Endothelial cell (in vitro differentiated cells): ENCODE results near the gene SH3RF2. TPM values are rescaled to one million over a fixed set of nuclear protein-coding genes. Genes with fewer than 3 reads are reported as not detected.

Experiments used
- DNase-seq: peaks from one replicate; pipeline ENCODE4 v3.0.0; 2021; ENCODE audit warnings: low spot score
- H3K27ac Mint-ChIP-seq: one replicate; pipeline ENCODE4 v1.8.0; 2021; ENCODE audit warnings: mixed read lengths, inconsistent platforms; ENCODE audit not compliant: unreplicated experiment
- H3K27me3 Mint-ChIP-seq: one replicate; pipeline ENCODE4 v1.8.0; 2021; ENCODE audit warnings: mild to moderate bottlenecking, moderate library complexity, mixed read lengths, inconsistent platforms; ENCODE audit not compliant: unreplicated experiment
- H3K36me3 Mint-ChIP-seq: one replicate; pipeline ENCODE4 v1.8.0; 2021; ENCODE audit warnings: mild to moderate bottlenecking, low read depth, mixed read lengths, inconsistent platforms; ENCODE audit not compliant: unreplicated experiment
- H3K4me1 Mint-ChIP-seq: one replicate; pipeline ENCODE4 v1.8.0; 2021; ENCODE audit warnings: mild to moderate bottlenecking, mixed read lengths, inconsistent platforms; ENCODE audit not compliant: unreplicated experiment
- H3K4me3 Mint-ChIP-seq: one replicate; pipeline ENCODE4 v1.8.0; 2021; ENCODE audit warnings: mild to moderate bottlenecking, mixed read lengths, inconsistent platforms; ENCODE audit not compliant: unreplicated experiment
- H3K9me3 Mint-ChIP-seq: one replicate; pipeline ENCODE4 v1.8.0; 2021; ENCODE audit warnings: mixed read lengths, inconsistent platforms; ENCODE audit not compliant: unreplicated experiment
- CTCF ChIP-seq: fragments of 200-600 bp; sonication (generic); IDR thresholded peaks from one replicate; pipeline ENCODE4 v1.5.0; 2021; ENCODE audit warnings: antibody characterized with exemption; ENCODE audit not compliant: unreplicated experiment
- total RNA-seq: library from RNA; stranded (reverse); fragmentation: NEBNext Ultra II Directional; extraction: Animal tissue kit (Norgen Biotek cat#: 25700); gene quantifications from one replicate; pipeline ENCODE4 v1.2.1, GENCODE V29; 2021; ENCODE audit not compliant: unreplicated experiment

Gene SH3RF2
- total RNA-seq, 1 donor from 2014 or later = 0.23 TPM

- H3K36me3 Mint-ChIP-seq = no peaks in the 10 kb centered on the region
- no peak for TF ChIP-seq CTCF
- H3K9me3 Mint-ChIP-seq = no peaks in the 10 kb centered on the region
- H3K27me3 Mint-ChIP-seq = peaks cover 1% of the 10 kb centered on the region
- H3K27ac Mint-ChIP-seq = no peak overlapping the region
- DNase-seq = no peak
- no peak overlapping the region for H3K4me3 Mint-ChIP-seq
- H3K4me1 Mint-ChIP-seq = no peaks in the 10 kb centered on the region
These were observed 67.5 kb downstream of the SH3RF2 start for GRCh38 chr5:146003852-146004251.

GRCh38 chr5:146005264-146005663, 68.9 kb downstream of the SH3RF2 start:
- peaks cover 4% of the 10 kb centered on the region for H3K36me3 Mint-ChIP-seq
- H3K27ac Mint-ChIP-seq = no peak overlapping the region
- H3K9me3 Mint-ChIP-seq = no peaks in the 10 kb centered on the region
- DNase-seq = no peak
- H3K4me1 Mint-ChIP-seq = no peaks in the 10 kb centered on the region
- no peak overlapping the region for H3K4me3 Mint-ChIP-seq
- H3K27me3 Mint-ChIP-seq = peaks cover 1% of the 10 kb centered on the region
- no peak for TF ChIP-seq CTCF

GRCh38 chr5:146005723-146006122, 69.3 kb downstream of the SH3RF2 start:
- Mint-ChIP-seq H3K9me3 (no peaks in the 10 kb centered on the region), H3K4me3 (no peak overlapping the region), H3K27me3 (peaks cover 1% of the 10 kb centered on the region), H3K36me3 (peaks cover 4% of the 10 kb centered on the region), H3K27ac (no peak overlapping the region), H3K4me1 (no peaks in the 10 kb centered on the region)
- no peak for DNase-seq
- no peak for TF ChIP-seq CTCF

- H3K27me3 Mint-ChIP-seq = peaks cover 1% of the 10 kb centered on the region
- peaks cover 4% of the 10 kb centered on the region for H3K36me3 Mint-ChIP-seq
- H3K27ac Mint-ChIP-seq = no peak overlapping the region
- no peak overlapping the region for H3K4me3 Mint-ChIP-seq
- no peaks in the 10 kb centered on the region for H3K9me3 Mint-ChIP-seq
- no peak for DNase-seq
- no peak for TF ChIP-seq CTCF
- no peaks in the 10 kb centered on the region for H3K4me1 Mint-ChIP-seq
These were observed 70.3 kb downstream of the SH3RF2 start for GRCh38 chr5:146006470-146007190.

- Mint-ChIP-seq H3K27me3 (peaks cover 1% of the 10 kb centered on the region), H3K9me3 (no peaks in the 10 kb centered on the region), H3K4me3 (no peak overlapping the region), H3K27ac (no peak overlapping the region), H3K36me3 (peaks cover 4% of the 10 kb centered on the region), H3K4me1 (no peaks in the 10 kb centered on the region)
- TF ChIP-seq CTCF = no peak
- DNase-seq = no peak
These were observed 70.9 kb downstream of the SH3RF2 start for GRCh38 chr5:146007270-146007669.
